Measurements from ENCODE around the gene IL1R1. TPM values are rescaled to one million over a fixed set of nuclear protein-coding genes. Genes with fewer than 3 reads are reported as not detected.

The IL1R1 gene
- polyA plus RNA-seq, 1 donor (not counting 4 experiments of a cell fraction or from before 2014, with no cell fraction given) = 7.5 TPM

DNA sequence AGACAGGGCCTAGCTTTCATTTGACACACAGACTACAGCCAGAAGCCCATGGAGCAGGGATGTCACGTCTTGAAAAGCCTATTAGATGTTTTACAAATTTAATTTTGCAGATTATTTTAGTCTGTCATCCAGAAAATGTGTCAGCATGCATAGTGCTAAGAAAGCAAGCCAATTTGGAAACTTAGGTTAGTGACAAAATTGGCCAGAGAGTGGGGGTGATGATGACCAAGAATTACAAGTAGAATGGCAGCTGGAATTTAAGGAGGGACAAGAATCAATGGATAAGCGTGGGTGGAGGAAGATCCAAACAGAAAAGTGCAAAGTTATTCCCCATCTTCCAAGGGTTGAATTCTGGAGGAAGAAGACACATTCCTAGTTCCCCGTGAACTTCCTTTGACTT lies 36.5 kb downstream of the IL1R1 start:
- no peak for TF ChIP-seq EZH2 (IDR thresholded peaks at IDR 0.05; ENCODE audit: low read length)
- TF ChIP-seq, protein P1, sequence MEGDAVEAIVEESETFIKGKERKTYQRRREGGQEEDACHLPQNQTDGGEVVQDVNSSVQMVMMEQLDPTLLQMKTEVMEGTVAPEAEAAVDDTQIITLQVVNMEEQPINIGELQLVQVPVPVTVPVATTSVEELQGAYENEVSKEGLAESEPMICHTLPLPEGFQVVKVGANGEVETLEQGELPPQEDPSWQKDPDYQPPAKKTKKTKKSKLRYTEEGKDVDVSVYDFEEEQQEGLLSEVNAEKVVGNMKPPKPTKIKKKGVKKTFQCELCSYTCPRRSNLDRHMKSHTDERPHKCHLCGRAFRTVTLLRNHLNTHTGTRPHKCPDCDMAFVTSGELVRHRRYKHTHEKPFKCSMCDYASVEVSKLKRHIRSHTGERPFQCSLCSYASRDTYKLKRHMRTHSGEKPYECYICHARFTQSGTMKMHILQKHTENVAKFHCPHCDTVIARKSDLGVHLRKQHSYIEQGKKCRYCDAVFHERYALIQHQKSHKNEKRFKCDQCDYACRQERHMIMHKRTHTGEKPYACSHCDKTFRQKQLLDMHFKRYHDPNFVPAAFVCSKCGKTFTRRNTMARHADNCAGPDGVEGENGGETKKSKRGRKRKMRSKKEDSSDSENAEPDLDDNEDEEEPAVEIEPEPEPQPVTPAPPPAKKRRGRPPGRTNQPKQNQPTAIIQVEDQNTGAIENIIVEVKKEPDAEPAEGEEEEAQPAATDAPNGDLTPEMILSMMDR (optimal IDR thresholded peaks at IDR 0.05 in 1 of 3, IDR thresholded peaks at IDR 0.05 in 1 of 3, conservative IDR thresholded peaks at IDR 0.05 in 1 of 3; ENCODE audit: extremely low read depth in 1 of 3, insufficient read depth in 2 of 3, low read length in 3 of 3) = no peak
- H3K79me2 ChIP-seq (ENCODE audit: control insufficient read depth, insufficient read depth, low read length) = no peaks in the 10 kb centered on the region
- dilution Hi-C loops (cut with MboI; ENCODE audit: extremely low pct_ligation_motif_present, low sequenced_read_pairs) = no loop called here
- H3K9me3 ChIP-seq (ENCODE audit: control insufficient read depth, low read depth, low read length) = no peaks in the 10 kb centered on the region
- no peak overlapping the region for H2AFZ ChIP-seq (ENCODE audit: control insufficient read depth, low read length)
- peaks cover 3% of the 10 kb centered on the region in 2 experiments for H3K36me3 ChIP-seq (ENCODE audit: control insufficient read depth in 2 of 2, extremely low read depth in 1 of 2, insufficient read depth in 2 of 2, low read length in 2 of 2)
- H3K9ac ChIP-seq (ENCODE audit: control insufficient read depth, extremely low read depth, insufficient read depth, low read length) = no peak overlapping the region
- DNase-seq (ENCODE audit: low read depth, low spot score) = no peak
- H3K27ac ChIP-seq (ENCODE audit: control insufficient read depth, insufficient read depth, low read length) = no peak overlapping the region
- no peak overlapping the region for H3K4me3 ChIP-seq (ENCODE audit: control insufficient read depth in 2 of 3, extremely low read depth in 1 of 3, insufficient read depth in 2 of 3, low read depth in 1 of 3, low read length in 3 of 3)
- FAIRE-seq = no peak
- no peaks in the 10 kb centered on the region for H3K9me1 ChIP-seq (ENCODE audit: control insufficient read depth, extremely low read depth, insufficient read depth, low read length)
- no peaks in the 10 kb centered on the region for H4K20me1 ChIP-seq (ENCODE audit: control insufficient read depth, extremely low read depth, insufficient read depth, low read length)
- H3K27me3 ChIP-seq (ENCODE audit: control insufficient read depth, extremely low read depth, insufficient read depth, low read length) = no peaks in the 10 kb centered on the region
- H3K4me2 ChIP-seq (ENCODE audit: control insufficient read depth, extremely low read depth, insufficient read depth, low read depth, low read length) = no peak overlapping the region
- H3K4me1 ChIP-seq (ENCODE audit: control insufficient read depth, extremely low read depth, insufficient read depth, low read length) = no peaks in the 10 kb centered on the region

DNA sequence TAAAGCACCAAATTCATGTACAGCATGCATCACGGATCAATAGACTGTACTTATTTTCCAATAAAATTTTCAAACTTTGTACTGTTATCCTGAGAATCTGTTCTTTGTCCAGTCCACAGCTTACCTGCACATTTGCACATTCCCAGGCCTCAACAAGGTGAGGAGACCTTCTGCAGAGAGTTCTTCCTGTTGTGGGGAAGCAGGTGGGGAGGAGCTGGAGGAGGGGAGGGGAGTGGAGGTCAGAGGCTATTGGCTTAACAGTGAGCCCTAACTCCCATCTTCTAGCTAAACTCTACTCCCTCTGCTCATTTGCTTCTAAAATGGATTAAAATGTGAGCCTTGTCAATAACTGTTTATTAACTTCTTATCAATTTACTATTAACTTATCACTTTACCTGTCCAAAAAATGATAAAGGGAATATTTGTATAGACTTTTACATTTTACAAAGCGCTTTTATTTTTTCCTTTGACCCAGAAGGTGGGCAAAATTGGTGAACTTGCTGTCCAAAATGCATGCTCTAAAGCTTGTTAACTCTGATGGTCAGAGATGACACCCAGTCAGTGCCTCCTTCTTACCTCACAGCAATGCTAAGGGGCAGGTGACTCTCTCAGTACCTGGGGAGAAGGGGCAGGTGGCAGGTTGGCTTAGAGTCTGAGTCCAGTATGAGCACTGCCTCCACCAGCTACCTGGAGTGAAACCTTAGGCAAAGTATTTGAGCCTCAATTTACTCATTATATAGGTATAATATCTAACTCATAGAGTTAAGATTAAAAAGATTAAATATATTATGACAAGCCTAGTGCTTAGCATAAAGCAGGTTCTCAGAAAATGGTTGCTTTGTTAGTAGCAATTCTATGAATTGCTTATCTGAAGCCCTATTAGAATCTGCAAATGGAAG lies 37.5 kb downstream of the IL1R1 start:
- dilution Hi-C loops (cut with MboI; ENCODE audit: extremely low pct_ligation_motif_present, low sequenced_read_pairs) = no loop called here
- DNase-seq (ENCODE audit: low read depth, low spot score) = no peak
- Histone ChIP-seq H2AFZ (ENCODE audit: control insufficient read depth, low read length) (no peak overlapping the region), H3K4me1 (ENCODE audit: control insufficient read depth, extremely low read depth, insufficient read depth, low read length) (no peaks in the 10 kb centered on the region), H3K9me3 (ENCODE audit: control insufficient read depth, low read depth, low read length) (no peaks in the 10 kb centered on the region), H3K27ac (ENCODE audit: control insufficient read depth, insufficient read depth, low read length) (no peak overlapping the region), H3K4me2 (ENCODE audit: control insufficient read depth, extremely low read depth, insufficient read depth, low read depth, low read length) (no peak overlapping the region), H3K9ac (ENCODE audit: control insufficient read depth, extremely low read depth, insufficient read depth, low read length) (no peak overlapping the region), H4K20me1 (ENCODE audit: control insufficient read depth, extremely low read depth, insufficient read depth, low read length) (no peaks in the 10 kb centered on the region), H3K36me3 (ENCODE audit: control insufficient read depth in 2 of 2, extremely low read depth in 1 of 2, insufficient read depth in 2 of 2, low read length in 2 of 2) (peaks cover 3% of the 10 kb centered on the region in 2 experiments), H3K4me3 (ENCODE audit: control insufficient read depth in 2 of 3, extremely low read depth in 1 of 3, insufficient read depth in 2 of 3, low read depth in 1 of 3, low read length in 3 of 3) (no peak overlapping the region), H3K9me1 (ENCODE audit: control insufficient read depth, extremely low read depth, insufficient read depth, low read length) (no peaks in the 10 kb centered on the region), H3K79me2 (ENCODE audit: control insufficient read depth, insufficient read depth, low read length) (no peaks in the 10 kb centered on the region), H3K27me3 (ENCODE audit: control insufficient read depth, extremely low read depth, insufficient read depth, low read length) (no peaks in the 10 kb centered on the region)
- FAIRE-seq = no peak
- TF ChIP-seq EZH2 (IDR thresholded peaks at IDR 0.05; ENCODE audit: low read length) = no peak
- TF ChIP-seq, protein P1 (optimal IDR thresholded peaks at IDR 0.05 in 1 of 3, IDR thresholded peaks at IDR 0.05 in 1 of 3, conservative IDR thresholded peaks at IDR 0.05 in 1 of 3; ENCODE audit: extremely low read depth in 1 of 3, insufficient read depth in 2 of 3, low read length in 3 of 3) = no peak

All from keratinocyte (primary cell).